ENCODE data around the gene SLC25A38.

- no peak for TF ChIP-seq POLR2AphosphoS5 (IDR thresholded peaks at IDR 0.05)
- TF ChIP-seq CTCF (IDR thresholded peaks at IDR 0.05) = no peak
Measured at GRCh38 chr3:39388153-39388552, 5.0 kb downstream of the SLC25A38 start.

All from transverse colon (tissue), 4 donors.